GM12874 (cell line): ENCODE data around the gene NDUFS6.

ENCODE experiments used
- TF ChIP-seq, protein P1 (sequence below): IDR thresholded peaks from 2 replicates; pipeline ENCODE4 v1.5.1; 2011; ENCODE audit warnings: low read depth, mild to moderate bottlenecking, control low read depth, low read length, moderate library complexity; ENCODE audit not compliant: insufficient read depth

Gene NDUFS6

DNA sequence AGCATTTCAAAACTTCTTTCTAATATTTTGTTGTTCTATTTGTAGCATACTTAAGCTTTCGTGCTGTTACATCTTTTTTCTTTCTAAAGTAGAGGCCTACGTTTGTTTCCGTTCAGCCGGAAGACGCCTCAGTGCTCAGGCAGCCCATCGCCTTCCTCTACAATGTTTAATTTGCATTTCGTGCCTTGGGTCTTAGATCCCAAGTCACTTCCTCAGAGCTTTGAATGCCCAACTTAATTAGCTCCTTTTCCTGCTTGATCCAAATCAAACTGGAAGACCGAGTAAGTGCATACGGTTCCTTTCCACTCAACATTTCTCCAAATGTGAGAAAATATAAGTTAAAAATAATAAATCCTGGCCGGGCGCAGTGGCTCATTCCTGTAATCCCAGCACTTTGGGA is 44.7 kb upstream of the NDUFS6 start:
- TF ChIP-seq, protein P1, sequence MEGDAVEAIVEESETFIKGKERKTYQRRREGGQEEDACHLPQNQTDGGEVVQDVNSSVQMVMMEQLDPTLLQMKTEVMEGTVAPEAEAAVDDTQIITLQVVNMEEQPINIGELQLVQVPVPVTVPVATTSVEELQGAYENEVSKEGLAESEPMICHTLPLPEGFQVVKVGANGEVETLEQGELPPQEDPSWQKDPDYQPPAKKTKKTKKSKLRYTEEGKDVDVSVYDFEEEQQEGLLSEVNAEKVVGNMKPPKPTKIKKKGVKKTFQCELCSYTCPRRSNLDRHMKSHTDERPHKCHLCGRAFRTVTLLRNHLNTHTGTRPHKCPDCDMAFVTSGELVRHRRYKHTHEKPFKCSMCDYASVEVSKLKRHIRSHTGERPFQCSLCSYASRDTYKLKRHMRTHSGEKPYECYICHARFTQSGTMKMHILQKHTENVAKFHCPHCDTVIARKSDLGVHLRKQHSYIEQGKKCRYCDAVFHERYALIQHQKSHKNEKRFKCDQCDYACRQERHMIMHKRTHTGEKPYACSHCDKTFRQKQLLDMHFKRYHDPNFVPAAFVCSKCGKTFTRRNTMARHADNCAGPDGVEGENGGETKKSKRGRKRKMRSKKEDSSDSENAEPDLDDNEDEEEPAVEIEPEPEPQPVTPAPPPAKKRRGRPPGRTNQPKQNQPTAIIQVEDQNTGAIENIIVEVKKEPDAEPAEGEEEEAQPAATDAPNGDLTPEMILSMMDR: no peak

DNA sequence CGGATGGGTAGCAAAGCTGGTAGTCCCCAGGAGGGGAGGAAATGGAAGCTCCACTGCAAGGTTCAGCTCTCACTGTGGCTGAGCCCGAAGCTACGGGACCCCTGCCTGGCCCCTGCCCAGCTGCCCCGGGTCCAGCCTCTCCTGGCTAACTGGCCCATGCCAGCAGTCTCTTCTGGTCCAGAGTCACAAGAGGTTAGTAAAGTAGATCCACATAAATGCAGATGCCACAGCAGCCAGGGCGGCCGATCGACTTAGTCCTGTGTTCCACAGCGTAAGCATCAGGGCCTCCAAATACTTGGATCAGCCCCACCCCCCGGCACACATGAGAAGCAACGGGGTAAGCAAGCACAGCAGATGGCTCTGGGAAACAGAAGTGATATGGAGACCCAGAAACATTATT is 43.7 kb upstream of the NDUFS6 start:
- TF ChIP-seq, protein P1: no peak

DNA sequence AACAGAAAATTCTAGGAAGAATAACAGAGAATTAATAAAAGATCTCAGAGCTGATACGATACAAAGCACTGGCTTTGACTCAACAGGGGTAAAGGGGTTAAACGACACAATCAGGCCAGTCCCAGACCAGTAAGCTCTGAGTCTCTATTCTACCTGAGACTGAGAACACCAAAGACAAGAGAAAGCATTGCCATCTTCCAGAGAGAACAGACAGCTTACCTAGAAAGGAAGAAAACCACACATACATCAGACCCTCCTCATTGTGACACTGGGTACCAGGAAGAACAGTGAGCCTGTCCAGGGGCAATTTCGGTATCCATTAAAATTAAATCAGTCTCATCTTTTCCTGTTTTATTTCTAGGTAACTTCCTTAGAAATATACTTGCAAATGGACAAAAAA is 42.6 kb upstream of the NDUFS6 start:
- TF ChIP-seq, protein P1: no peak

DNA sequence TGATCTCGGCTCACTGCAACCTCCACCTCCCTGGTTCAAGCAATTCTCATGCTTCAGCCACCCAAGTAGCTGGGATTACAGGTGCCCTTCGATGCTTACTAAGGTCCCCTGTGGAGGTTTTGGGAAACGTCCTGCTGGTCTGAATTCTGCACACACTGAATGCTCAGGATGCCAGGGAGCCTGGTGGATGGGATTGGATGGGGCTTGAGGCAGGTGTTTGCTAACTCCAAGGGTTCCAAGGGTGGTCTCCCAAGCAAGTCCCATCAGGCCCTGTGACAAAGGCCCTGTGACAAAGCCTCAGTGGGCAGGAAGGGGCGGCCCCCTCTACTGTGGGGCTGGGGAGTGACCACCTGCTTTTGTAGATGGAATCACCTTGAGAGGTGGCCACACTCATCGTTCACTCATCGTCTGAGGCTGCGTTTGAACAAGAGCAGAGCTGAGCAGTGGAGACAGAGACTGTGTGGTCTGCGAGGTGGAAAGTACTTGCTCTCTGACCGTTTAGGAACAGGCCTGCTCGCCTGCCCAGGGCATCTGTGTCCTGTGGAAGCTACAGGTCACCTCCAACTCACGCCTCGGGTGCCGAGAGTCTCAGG is 41.7 kb upstream of the NDUFS6 start:
- TF ChIP-seq, protein P1: no peak

DNA sequence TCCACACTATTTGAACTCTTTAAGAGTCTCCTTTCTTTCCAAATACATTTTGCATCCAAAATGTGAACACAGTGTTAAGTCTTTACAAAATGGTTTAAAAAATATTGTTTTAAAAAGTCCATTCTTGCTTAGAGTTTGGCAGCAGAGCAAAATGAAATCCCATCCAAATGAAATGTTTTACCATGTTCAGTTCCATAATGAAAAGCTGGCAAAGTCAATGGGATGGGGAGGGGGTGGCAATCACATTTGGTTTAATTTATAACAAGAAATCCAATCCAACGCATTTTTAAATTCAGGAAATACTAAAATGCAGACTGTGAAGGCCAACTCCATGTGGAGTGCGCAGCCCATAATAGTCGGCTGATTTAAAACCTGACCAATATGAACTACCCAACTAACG is 41.0 kb upstream of the NDUFS6 start:
- TF ChIP-seq, protein P1: no peak

DNA sequence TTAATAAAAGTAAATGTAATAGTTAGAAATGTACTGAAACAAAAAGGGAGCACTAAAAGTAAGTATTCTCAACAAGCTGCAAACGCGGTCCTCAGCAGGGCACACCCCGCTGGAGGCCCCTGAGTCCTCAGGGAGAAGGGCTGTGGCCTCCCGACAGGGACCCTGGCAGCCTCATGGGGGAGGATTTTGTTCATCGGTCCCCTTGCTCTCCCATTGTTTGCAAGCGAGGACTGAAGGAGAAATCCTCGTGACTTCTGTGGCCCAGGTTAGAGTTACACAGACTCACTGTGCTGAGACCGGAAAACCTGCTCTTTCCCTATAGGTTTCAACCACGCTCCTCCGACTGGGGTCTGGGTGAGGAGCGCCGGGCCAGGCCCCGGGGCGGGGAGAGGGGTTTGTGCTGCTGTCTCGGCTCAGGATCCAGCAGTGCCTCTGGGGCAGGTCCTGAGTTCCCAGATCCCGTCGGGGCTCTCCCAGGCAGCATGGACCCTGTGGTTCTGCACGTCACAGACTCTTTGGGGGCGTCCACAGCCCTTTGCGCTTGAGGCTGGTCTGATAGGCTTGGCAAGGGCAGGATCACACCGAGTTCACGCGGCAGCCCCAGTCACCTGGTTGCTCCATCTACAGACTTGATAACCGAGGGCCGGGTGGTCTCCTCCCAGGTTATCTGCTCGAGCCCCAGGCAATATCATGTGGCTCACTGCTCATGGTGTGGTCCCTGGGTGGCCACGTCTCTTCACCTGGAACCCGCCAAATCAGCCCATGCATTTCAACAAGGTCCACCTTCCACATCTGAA is 40.4 kb upstream of the NDUFS6 start:
- TF ChIP-seq, protein P1: no peak

DNA sequence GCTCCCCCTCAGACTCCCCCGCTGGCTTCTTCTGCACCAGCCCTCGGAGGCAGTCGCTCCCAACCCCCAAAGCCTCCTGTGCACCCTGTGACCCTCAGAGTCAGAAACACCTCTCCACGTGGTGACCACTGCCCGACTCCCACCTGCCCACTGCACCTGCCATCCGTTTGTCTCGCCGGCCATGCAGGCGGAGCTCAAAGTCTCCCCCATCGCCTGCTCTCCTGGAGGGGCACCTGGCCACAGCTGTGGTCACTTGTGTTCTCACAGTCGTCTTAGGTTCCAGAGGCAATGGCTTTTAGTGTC is 39.8 kb upstream of the NDUFS6 start:
- TF ChIP-seq, protein P1: no peak
